IMR-90 (cell line): ENCODE data around the gene CDC6. TPM values are rescaled to one million over a fixed set of nuclear protein-coding genes. Genes with fewer than 3 reads are reported as not detected.

ENCODE experiments used
- ATAC-seq: fragments of 200-7000 bp; cut with Tn5 transposase; 2 replicates; pipeline ENCODE4 v1.9.1; 2020; ENCODE audit warnings: low read depth, mild to moderate bottlenecking, moderate library complexity
- BruUV-seq: library from RNA; stranded (reverse); fragments of 400-500 nt; replicated peaks from 2 replicates; lab custom pipeline; 2021; lab: Mats Ljungman, UMichigan
- CTCF ChIA-PET: fragments of 300-600 bp; formaldehyde crosslinking; extraction: SDS; loops from one replicate; lab custom pipeline; 2021; ENCODE audit warnings: antibody characterized with exemption; lab: Yijun Ruan, JAX
- POLR2A ChIA-PET: fragments of 300-600 bp; sonication (Branson Sonifier 250); formaldehyde crosslinking; loops from one replicate; lab custom pipeline; 2022; ENCODE audit warnings: antibody characterized with exemption; ENCODE audit not compliant: unreplicated experiment; lab: Charles Lee
- DNase-seq: peaks from one replicate; pipeline ENCODE4 v3.0.0; 2013
- H2AFZ ChIP-seq: replicated peaks from 2 replicates; pipeline ENCODE3; 2013; ENCODE audit warnings: low read length, mild to moderate bottlenecking; ENCODE audit not compliant: poor library complexity
- H2AK5ac ChIP-seq: 2 replicates; pipeline ENCODE4 v1.6.1; 2013; ENCODE audit warnings: low read depth, low read length, inconsistent platforms
- H2AK9ac ChIP-seq: replicated peaks from 2 replicates; pipeline ENCODE3; 2013; ENCODE audit warnings: mild to moderate bottlenecking, low read depth, low read length, moderate library complexity; ENCODE audit not compliant: poor library complexity
- H2BK120ac ChIP-seq: 2 replicates; pipeline ENCODE4 v1.6.1; 2013; ENCODE audit warnings: low read depth, low read length, inconsistent platforms
- H2BK15ac ChIP-seq: 3 replicates; pipeline ENCODE4 v1.6.1; 2013; ENCODE audit warnings: low read depth, low read length, inconsistent platforms
- H2BK20ac ChIP-seq: 2 replicates; pipeline ENCODE4 v1.6.1; 2013; ENCODE audit warnings: low read depth, mild to moderate bottlenecking, inconsistent platforms, low read length, moderate library complexity
- H2BK5ac ChIP-seq: 2 replicates; pipeline ENCODE4 v1.6.1; 2013; ENCODE audit warnings: mild to moderate bottlenecking, low read depth, low read length, inconsistent platforms; ENCODE audit not compliant: poor library complexity, severe bottlenecking
- H3K14ac ChIP-seq: replicated peaks from 2 replicates; pipeline ENCODE4 v1.6.1; 2013; ENCODE audit warnings: low read depth, low read length, inconsistent platforms
- H3K18ac ChIP-seq: 2 replicates; pipeline ENCODE4 v1.6.1; 2013; ENCODE audit warnings: low read depth, low read length, control low read depth
- H3K23ac ChIP-seq: 2 replicates; pipeline ENCODE4 v1.6.1; 2013; ENCODE audit warnings: low read depth, low read length, inconsistent platforms
- H3K27ac ChIP-seq: 2 replicates; pipeline ENCODE4 v1.5.1; 2013; ENCODE audit warnings: mild to moderate bottlenecking, control low read depth, low read length; ENCODE audit not compliant: insufficient read depth
- H3K27me3 ChIP-seq: 2 replicates; pipeline ENCODE4 v1.6.1; 2013; ENCODE audit warnings: low read length; ENCODE audit not compliant: control insufficient read depth, insufficient read depth
- H3K36me3 ChIP-seq: 2 replicates; pipeline ENCODE4 v1.6.1; 2013; ENCODE audit warnings: low read length, mixed read lengths; ENCODE audit not compliant: control insufficient read depth, insufficient read depth
- H3K4ac ChIP-seq: 2 replicates; pipeline ENCODE4 v1.6.1; 2013; ENCODE audit warnings: low read depth, low read length, inconsistent platforms
- H3K4me1 ChIP-seq: 2 replicates; pipeline ENCODE4 v1.6.1; 2013; ENCODE audit warnings: low read length, mixed read lengths; ENCODE audit not compliant: control insufficient read depth, insufficient read depth
- H3K4me2 ChIP-seq: 2 replicates; pipeline ENCODE4 v1.6.1; 2013; ENCODE audit warnings: low read depth, mild to moderate bottlenecking, control low read depth, low read length, moderate library complexity
- H3K4me3 ChIP-seq: 2 replicates; pipeline ENCODE4 v1.5.1; 2013; ENCODE audit warnings: low read depth, mild to moderate bottlenecking, control low read depth, low read length, moderate library complexity; ENCODE audit not compliant: insufficient read depth
- H3K56ac ChIP-seq: 2 replicates; pipeline ENCODE4 v1.6.1; 2013; ENCODE audit warnings: low read length, inconsistent platforms; ENCODE audit not compliant: insufficient read depth; ENCODE audit errors: extremely low read depth
- H3K79me1 ChIP-seq, 2 experiments: 2 replicates each; pipeline ENCODE4 v1.6.1; 2013; ENCODE audit warnings: low read length in 2 of 2, inconsistent platforms in 1 of 2, low read depth in 1 of 2
- H3K9ac ChIP-seq: 2 replicates; pipeline ENCODE4 v1.6.1; 2013; ENCODE audit warnings: low read depth, low read length, control low read depth
- H3K9me1 ChIP-seq: 2 replicates; pipeline ENCODE4 v1.6.1; 2013; ENCODE audit warnings: low read length, inconsistent platforms; ENCODE audit not compliant: insufficient read depth
- H3K9me3 ChIP-seq: 2 replicates; pipeline ENCODE4 v1.6.1; 2013; ENCODE audit warnings: low read length; ENCODE audit not compliant: control insufficient read depth, insufficient read depth
- H4K20me1 ChIP-seq: 2 replicates; pipeline ENCODE4 v1.6.1; 2013; ENCODE audit warnings: low read length, inconsistent platforms; ENCODE audit not compliant: insufficient read depth
- H4K5ac ChIP-seq: 2 replicates; pipeline ENCODE4 v1.6.1; 2013; ENCODE audit warnings: mild to moderate bottlenecking, low read depth, low read length, control low read depth
- H4K8ac ChIP-seq, 2 experiments: 2 replicates each; pipeline ENCODE4 v1.6.1; 2013; ENCODE audit warnings: low read depth in 2 of 2, low read length in 2 of 2, control low read depth in 1 of 2, inconsistent platforms in 1 of 2
- H4K91ac ChIP-seq: 2 replicates; pipeline ENCODE4 v1.6.1; 2013; ENCODE audit warnings: low read depth, low read length, inconsistent platforms; ENCODE audit not compliant: insufficient read depth
- BHLHE40 ChIP-seq: fragments of 150-350 bp; IDR thresholded peaks from 2 replicates; pipeline ENCODE4 v1.6.1; 2016; ENCODE audit warnings: mild to moderate bottlenecking, low read depth, low read length
- CEBPB ChIP-seq: IDR thresholded peaks from 2 replicates; pipeline ENCODE4 v1.6.1; 2012; ENCODE audit warnings: low read depth, low read length, improper control_type of control experiment
- CHD1 ChIP-seq: IDR thresholded peaks from 2 replicates; pipeline ENCODE4 v1.6.1; 2012; ENCODE audit warnings: low read depth, low read length, improper control_type of control experiment
- CTCF ChIP-seq: conservative IDR thresholded peaks from 2 replicates; pipeline ENCODE4 v1.5.1; 2012; ENCODE audit warnings: mild to moderate bottlenecking, low read depth, low read length, improper control_type of control experiment
- ELK1 ChIP-seq: fragments of 150-350 bp; IDR thresholded peaks from 2 replicates; pipeline ENCODE4 v1.6.1; 2016; ENCODE audit warnings: low read depth, mild to moderate bottlenecking, low read length, moderate library complexity, borderline replicate concordance
- FOS ChIP-seq: fragments of 150-350 bp; IDR thresholded peaks from 2 replicates; pipeline ENCODE4 v1.6.1; 2016; ENCODE audit warnings: low read depth, low read length
- MAFK ChIP-seq: IDR thresholded peaks from 2 replicates; pipeline ENCODE4 v1.6.1; 2012; ENCODE audit warnings: low read depth, low read length, improper control_type of control experiment
- MAZ ChIP-seq: IDR thresholded peaks from 2 replicates; pipeline ENCODE4 v1.6.1; 2012; ENCODE audit warnings: low read depth, mild to moderate bottlenecking, low read length, improper control_type of control experiment, moderate library complexity, borderline replicate concordance
- MXI1 ChIP-seq: IDR thresholded peaks from 2 replicates; pipeline ENCODE4 v1.6.1; 2012; ENCODE audit warnings: low read depth, mild to moderate bottlenecking, low read length, moderate library complexity, borderline replicate concordance
- NFE2L2 ChIP-seq: fragments of 150-350 bp; IDR thresholded peaks from 2 replicates; pipeline ENCODE4 v1.6.1; 2016; ENCODE audit warnings: low read depth, mild to moderate bottlenecking, low read length
- POLR2A ChIP-seq: IDR thresholded peaks from 2 replicates; pipeline ENCODE4 v1.6.1; 2012; ENCODE audit warnings: mild to moderate bottlenecking, low read depth, low read length
- RAD21 ChIP-seq: IDR thresholded peaks from 2 replicates; pipeline ENCODE4 v1.6.1; 2012; ENCODE audit warnings: low read length, improper control_type of control experiment
- RCOR1 ChIP-seq: IDR thresholded peaks from 2 replicates; pipeline ENCODE4 v1.6.1; 2012; ENCODE audit warnings: mild to moderate bottlenecking, low read length, improper control_type of control experiment; ENCODE audit not compliant: insufficient replicate concordance
- RFX5 ChIP-seq: IDR thresholded peaks from 2 replicates; pipeline ENCODE4 v1.8.0; 2012; ENCODE audit warnings: low read depth, mild to moderate bottlenecking, low read length, moderate library complexity
- SMC3 ChIP-seq: fragments of 150-350 bp; IDR thresholded peaks from 2 replicates; pipeline ENCODE4 v1.6.1; 2016; ENCODE audit warnings: low read depth, mild to moderate bottlenecking, antibody characterized with exemption, low read length, moderate library complexity
- WGBS, 2 experiments: methylation state at CpG; one replicate each; pipeline versions ENCODE4 v1.1.5 to v1.1.7; 2013; ENCODE audit warnings: missing lambda C conversion rate in 2 of 2; ENCODE audit not compliant: insufficient read length in 1 of 2; ENCODE audit errors: extremely low coverage in 2 of 2; 5-methylcytosine and 5-hydroxymethylcytosine counted together
- dilution Hi-C: fragments of 300-500 bp; cut with HindIII; formaldehyde crosslinking; loops from one replicate; pipeline ENCODE4 v1.14.3; 2018; ENCODE audit warnings: low sequenced_read_pairs; ENCODE audit not compliant: unreplicated experiment
- in situ Hi-C: fragments of 300-500 bp; cut with MboI; formaldehyde crosslinking; loops from 3 replicates; pipeline ENCODE4 v1.14.3; 2019; ENCODE audit warnings: low sequenced_read_pairs, inconsistent platforms, mixed read lengths
- intact Hi-C: fragments of 100-400 bp; cut with micrococcal nuclease; formaldehyde crosslinking; loops from 2 replicates; pipeline ENCODE4 v1.10.0; 2022
- polyA plus RNA-seq, 3 experiments: library from polyadenylated mRNA; depleted of rRNA; stranded (reverse); fragments of >200 nt; gene quantifications; 2 replicates each; pipeline ENCODE4 v1.2.3, GENCODE V29; 2012; ENCODE audit warnings: low replicate concordance in 1 of 3
- total RNA-seq: library from RNA; depleted of rRNA; stranded (reverse); fragments of >200 nt; gene quantifications from 2 replicates; pipeline ENCODE4 v1.2.3, GENCODE V29; 2012
- TF ChIP-seq, protein P1 (sequence below): fragments of 150-350 bp; IDR thresholded peaks from 2 replicates; pipeline ENCODE4 v1.6.1; 2017; ENCODE audit warnings: mild to moderate bottlenecking, antibody characterized with exemption, low read length, low read depth

CDC6 gene
- total and polyA plus RNA-seq, 2 of the 4 experiments (the other 2 are of a cell fraction): 15.3 to 25.6 TPM

GRCh38 chr17:40248507-40248906 lies 39.2 kb upstream of the CDC6 start:
- Histone ChIP-seq H2BK120ac (no peak overlapping the region), H4K91ac (no peak overlapping the region), H3K23ac (no peak overlapping the region), H4K8ac (no peak overlapping the region), H3K4me3 (no peak overlapping the region), H3K18ac (no peak overlapping the region), H3K27me3 (no peaks in the 10 kb centered on the region), H3K79me1 (peaks cover 29 to 65% of the 10 kb centered on the region in 2 experiments), H2AK5ac (no peak overlapping the region), H3K4me2 (no peak overlapping the region), H2AK9ac (no peak overlapping the region), H3K4me1 (0 out of 2 replicates have a peak, but pooled peaks cover 3% of the 10 kb centered on the region), H2AFZ (no peak overlapping the region), H3K27ac (no peak overlapping the region), H3K36me3 (no peaks in the 10 kb centered on the region), H4K20me1 (peaks cover 27% of the 10 kb centered on the region), H3K9ac (no peak overlapping the region), H3K4ac (no peak overlapping the region), H3K9me1 (peaks cover 10% of the 10 kb centered on the region; the same call in 1 of the 2 replicates), H2BK20ac (no peak overlapping the region), H2BK5ac (no peak overlapping the region), H3K9me3 (no peaks in the 10 kb centered on the region), H4K5ac (no peak overlapping the region), H2BK15ac (no peak overlapping the region), H3K14ac (no peak overlapping the region), H3K56ac (no peak overlapping the region)
- intact Hi-C loops: no loop called here
- ChIA-PET POLR2A (no interaction called here), CTCF (no interaction called here)
- DNase-seq: no peak
- in situ Hi-C loops: no loop called here
- ATAC-seq: no peak
- no TSS peak for BruUV-seq
- dilution Hi-C loops: no loop called here
- TF ChIP-seq RFX5: no peak
- no peak for TF ChIP-seq BHLHE40
- TF ChIP-seq MAFK: no peak
- no peak for TF ChIP-seq CTCF
- no peak for TF ChIP-seq MXI1
- no peak for TF ChIP-seq NFE2L2
- TF ChIP-seq RAD21: no peak
- TF ChIP-seq MAZ: no peak
- no peak for TF ChIP-seq RCOR1
- TF ChIP-seq FOS: no peak
- TF ChIP-seq, protein P1, sequence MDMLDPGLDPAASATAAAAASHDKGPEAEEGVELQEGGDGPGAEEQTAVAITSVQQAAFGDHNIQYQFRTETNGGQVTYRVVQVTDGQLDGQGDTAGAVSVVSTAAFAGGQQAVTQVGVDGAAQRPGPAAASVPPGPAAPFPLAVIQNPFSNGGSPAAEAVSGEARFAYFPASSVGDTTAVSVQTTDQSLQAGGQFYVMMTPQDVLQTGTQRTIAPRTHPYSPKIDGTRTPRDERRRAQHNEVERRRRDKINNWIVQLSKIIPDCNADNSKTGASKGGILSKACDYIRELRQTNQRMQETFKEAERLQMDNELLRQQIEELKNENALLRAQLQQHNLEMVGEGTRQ: no peak
- no peak for TF ChIP-seq POLR2A
- TF ChIP-seq CEBPB: no peak
- no peak for TF ChIP-seq ELK1
- no peak for TF ChIP-seq SMC3
- no peak for TF ChIP-seq CHD1
- WGBS, 2 experiments: no CpG with 5 or more reads among the region's 1 CpG
